Activated CD4-positive, CD25-positive, alpha-beta regulatory T cell (primary cell): Measurements from ENCODE around the gene KIRREL3.

Experiments
- DNase-seq, 4 experiments: peaks; one replicate each; lab custom pipeline; 2025; lab: John Stamatoyannopoulos, UW

The KIRREL3 gene

DNA sequence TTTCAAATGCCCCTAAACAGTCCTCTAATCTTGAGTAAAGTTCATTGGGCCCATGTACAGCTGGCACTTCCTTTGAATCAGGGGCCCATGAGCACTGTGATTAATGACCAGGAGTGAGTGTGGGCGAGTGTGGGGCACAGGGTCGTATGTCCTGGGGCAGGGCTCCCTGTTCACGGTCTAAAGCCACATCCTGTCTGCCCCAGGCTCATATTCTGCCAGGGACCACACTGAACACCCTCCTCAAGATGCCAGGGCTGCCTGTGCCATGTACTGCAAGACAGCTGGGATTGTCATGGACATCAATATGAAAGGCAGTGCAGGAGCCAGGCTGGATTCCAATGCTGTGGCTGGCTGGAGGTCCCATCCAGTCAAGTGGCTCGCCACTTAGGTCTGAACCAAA is 130.5 kb downstream of the KIRREL3 start:
- no peak for DNase-seq

DNA sequence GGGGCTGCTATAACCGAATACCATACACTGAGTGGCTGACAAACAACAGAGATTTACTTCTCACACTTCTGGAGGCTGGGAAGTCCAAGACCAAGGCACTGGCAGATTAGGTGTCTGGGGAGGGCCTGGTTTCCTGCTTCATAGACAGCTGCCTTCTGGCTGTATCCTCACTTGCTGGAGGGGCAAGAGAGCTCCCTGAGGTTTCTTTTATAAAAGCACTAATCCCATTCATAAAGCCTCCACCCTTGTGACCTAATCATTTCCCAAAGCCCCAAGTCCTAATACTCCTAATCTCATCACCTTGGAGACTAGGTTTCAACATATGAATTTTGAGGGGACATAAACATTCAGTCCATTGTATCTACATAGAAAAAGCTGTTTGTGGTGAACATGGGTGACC is 131.8 kb downstream of the KIRREL3 start:
- DNase-seq, result no peak

DNA sequence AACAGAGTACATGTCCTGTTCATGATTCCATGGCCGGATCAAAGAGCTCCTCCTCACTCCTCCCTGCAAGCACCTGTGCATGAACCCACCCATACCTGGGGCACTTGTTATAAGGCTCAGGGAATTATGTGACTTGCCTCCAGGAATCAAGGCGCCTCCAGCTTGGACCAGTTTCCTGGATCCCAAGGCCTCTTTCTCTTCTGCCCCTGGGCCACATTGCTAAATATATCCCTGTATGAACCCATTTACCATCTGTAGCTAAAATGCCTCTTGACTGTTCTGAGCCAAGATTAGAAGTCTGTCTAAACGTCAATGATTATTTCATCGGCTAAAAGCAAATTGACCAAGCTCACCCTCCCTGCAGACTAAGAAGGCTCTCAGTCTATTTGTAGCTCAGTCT is 135.6 kb downstream of the KIRREL3 start:
- no peak for DNase-seq

DNA sequence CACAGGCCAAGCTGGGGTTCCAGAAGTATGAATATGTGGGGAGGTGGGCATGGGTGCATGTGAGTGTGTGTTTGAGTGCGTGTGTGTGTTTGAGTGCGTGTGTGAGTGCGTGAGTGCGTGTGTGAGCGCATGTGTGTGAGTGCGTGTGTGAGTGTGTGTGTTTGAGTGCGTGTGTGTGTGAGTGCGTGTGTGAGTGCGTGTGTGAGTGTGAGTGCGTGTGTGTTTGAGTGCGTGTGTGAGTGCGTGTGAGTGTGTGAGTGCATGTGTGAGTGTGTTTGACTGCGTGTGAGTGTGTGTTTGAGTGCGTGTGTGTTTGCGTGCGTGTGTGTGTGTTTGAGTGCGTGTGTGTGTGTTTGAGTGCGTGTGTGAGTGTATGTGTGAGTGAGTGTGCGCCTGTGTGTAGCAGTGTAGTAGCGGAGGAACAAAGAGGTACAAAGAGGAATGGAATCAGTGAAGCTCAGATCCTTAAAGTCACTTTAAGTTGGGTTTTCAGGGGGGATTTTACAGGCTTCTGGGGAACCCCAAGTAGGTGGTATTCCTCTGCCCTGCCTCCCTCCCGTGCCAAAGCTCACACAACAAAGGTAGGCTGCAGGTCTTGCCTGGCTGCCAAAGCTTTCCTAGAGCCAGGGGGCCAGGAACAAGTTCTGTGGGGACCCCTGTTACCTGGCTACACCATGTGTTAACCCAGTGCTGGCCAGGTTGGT is 137.1 kb downstream of the KIRREL3 start:
- DNase-seq, result no peak

DNA sequence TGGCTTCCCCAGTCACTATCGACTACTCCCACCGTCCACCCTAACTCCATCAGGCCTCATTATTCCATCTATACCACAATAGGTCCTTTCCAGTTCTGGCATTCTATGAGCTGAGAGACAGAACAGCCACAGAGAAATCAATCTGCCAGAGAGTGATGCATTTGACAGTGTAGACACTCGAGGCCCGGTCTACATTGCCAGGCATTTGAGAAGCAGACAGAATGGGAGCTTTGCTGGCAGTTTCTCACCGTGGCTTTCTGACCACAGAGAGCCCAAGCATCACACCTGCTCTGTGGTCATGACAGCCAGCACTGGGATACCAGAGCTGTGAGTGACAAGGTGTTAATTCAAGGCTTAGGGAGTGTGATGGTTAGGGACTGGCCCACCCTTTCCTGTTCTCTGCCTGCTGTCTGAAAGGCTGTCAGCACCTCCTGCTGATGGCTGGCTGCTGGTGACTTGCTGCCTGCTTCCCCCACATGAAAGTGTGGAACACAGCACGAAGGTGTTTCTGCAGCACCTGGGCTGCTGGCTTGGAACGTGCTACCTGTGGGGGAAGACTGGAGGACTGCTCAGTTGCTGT is 137.8 kb downstream of the KIRREL3 start:
- DNase-seq, result no peak

DNA sequence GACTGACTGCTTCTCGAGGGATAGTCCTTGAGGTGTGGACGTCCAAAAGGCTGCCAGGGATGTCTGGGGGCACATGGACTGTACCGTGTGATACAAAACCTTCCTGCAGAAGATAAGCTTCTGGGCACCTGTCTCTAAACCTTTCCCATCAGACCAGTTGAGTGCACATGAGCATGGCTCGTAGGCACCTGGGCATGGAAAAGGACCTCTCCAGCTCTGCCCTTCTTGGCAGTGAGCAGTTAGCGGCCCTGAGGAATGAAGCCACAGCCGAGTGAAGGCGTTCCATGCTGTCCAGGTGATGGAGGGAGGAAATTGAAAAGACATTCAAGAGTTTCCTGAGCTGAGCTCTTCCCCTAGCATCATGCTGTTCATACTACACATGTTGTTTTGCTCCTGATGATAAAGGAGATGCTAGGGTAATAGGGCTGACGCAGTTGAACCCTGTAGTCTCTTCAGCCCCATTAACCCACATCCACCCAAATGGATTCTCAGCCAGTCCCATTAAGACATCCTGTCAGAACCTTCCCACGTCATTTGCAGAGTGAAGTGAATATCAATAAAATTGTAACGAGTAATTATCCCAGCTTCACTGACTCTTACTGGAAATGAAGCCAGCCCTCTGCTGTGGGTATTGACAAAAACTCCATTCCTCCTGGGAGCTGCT is 138.6 kb downstream of the KIRREL3 start:
- no peak for DNase-seq

DNA sequence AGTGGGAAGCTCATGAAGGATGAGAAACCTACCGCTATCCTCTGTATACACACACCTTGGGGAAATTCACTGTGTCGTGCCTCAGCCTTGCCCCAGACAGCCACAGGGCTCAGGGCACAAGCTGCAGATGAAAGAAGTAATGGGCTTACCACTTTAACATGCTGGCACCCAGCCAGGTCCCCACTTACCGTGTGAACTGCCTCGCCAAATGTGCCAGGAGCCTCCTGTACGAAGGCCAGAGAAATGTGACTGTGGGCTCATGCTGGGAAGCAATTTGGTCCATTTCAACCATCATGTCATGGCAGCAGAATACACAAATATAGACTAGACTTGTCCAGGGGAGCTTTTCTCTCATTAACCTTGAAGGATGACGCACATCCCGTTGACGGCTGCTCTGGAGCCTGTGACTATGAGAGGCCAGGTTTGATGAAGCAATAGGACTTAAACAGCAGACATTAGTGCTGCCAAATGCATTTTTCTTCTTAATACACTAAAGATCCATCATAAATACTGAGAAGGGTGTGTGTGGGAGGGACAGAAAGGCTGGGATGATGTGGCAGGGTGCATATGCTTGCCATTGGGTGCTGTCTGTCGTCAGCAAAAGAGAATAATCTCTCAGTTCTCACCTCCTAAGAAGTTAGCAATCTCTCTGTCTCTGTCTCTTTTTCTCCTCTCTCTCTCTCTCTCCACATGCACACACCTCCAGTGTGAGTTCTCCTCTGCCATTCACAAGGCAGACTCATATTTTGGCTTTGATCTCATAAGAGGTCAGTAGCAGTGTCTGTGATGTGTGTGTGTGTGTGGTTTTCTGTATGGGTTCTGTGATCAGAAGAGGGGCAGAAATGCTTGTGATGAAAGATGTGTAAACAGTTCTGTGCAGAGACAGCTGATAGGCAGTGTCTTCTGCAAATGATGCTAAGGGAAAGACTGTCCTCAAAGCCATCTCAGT is 142.4 kb downstream of the KIRREL3 start:
- no peak for DNase-seq

DNA sequence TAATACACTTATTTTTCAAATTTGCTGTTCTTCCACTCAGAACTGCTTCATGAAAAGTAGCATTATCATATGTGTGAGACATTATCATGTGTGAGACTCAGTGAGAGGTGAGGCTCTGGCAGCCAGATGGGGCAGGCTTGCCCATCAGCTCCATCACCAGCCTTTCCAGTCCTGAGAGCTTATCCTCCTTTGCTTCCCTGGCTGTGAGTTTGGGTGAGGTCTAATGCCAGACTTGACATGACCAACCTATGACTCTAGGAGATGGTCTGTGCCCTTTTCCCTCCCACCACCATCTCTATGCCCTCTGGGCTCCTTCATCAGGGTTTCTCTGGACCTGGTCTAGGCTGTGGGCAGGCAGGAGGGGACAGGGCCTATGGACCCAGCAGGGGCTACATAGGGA is 145.0 kb downstream of the KIRREL3 start:
- DNase-seq, result no peak

DNA sequence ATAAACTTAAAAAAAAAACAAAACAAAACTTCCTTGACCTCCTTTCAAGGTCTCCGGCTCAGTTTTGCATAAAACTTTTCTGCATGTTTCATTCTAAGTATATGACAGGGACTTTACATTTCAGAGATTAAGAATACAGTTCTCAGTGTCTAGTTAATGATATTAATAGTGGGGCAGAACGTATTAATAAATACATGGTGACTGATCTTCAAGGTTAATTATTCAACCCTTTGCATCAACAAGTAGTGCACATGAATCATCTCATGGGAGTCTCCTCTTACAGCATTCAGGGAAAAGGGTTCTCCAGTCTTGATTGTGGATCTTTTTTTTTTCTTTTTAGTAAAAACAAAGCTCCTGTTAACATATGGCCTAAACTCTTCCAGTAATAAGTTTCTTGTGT is 146.8 kb downstream of the KIRREL3 start:
- no peak for DNase-seq

DNA sequence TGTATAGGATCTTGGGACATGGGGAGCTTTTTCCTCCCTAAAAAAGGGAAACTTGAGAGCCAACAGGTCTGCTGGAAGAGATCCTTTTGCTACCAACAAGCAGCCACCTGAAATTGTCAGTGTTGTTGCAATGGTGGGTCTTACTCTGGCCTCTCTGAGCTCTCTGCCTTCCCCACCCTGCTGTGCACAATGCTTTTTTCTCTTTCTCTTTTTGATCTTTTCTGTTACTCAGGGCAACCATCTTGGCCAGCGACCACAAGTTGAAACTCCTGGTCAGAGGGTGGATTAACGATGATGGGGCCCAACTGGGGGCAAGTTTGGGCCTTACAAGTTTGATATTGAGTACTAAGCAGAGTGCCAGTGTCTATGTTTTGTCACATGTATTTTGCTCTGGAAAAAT is 155.8 kb downstream of the KIRREL3 start:
- DNase-seq, result no peak

DNA sequence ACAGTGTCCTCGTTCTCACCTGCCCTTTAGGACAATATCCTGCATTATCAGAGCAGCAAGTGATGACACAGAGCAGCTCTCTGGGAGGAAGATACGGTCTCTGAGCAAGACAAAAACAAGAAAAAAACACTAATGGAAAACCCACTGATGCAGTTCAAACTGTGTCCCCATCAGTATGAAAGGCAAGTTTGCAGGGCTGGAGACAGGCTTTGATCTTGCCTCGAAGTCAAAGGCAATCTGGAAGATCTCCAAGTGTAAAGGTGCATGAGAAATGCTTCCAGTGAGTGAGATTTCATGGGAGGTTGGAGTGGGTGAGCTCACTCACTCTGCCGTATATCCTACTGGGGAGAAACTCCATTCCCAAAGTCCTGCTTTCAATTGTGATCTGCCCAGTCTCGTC is 157.5 kb downstream of the KIRREL3 start:
- DNase-seq, result no peak

DNA sequence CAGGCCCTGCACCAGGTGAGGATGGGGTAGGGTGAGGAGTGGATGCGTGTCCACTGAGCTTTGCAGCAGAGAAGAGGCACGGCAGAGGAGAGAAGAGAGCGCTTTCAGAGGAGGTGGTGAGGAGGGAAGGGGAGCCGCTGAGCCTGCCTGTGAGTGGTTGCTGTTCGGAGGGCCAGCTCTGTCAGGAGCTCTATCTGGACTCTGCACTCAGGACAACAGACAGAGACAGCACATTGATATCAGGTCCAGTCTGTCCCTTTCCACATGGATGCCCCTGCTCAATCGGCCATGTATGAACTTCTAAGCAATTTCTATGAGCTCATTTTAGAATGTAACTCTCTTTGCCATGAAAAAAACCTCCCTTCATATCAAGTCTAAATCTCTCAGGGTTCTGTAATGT is 158.6 kb downstream of the KIRREL3 start:
- no peak for DNase-seq

DNA sequence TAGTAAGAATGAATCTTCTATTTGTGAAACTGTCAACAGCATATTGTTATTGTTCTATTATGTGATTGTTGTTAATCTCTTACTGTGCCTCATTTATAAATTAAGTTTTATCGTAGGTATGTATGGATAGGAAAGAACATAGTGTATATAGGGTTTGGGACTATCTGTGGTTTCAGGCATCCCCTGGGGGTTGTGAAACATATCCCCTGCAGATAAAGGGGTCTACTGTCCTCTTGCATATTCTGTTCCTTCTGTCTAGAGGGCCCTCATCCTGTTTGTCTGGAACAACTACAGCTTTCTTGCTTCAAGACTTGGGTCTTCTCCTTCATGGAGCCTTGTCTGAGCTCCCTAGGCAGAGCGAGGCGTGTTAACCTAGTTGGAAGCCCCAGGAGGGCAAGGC is 159.6 kb downstream of the KIRREL3 start:
- no peak for DNase-seq

DNA sequence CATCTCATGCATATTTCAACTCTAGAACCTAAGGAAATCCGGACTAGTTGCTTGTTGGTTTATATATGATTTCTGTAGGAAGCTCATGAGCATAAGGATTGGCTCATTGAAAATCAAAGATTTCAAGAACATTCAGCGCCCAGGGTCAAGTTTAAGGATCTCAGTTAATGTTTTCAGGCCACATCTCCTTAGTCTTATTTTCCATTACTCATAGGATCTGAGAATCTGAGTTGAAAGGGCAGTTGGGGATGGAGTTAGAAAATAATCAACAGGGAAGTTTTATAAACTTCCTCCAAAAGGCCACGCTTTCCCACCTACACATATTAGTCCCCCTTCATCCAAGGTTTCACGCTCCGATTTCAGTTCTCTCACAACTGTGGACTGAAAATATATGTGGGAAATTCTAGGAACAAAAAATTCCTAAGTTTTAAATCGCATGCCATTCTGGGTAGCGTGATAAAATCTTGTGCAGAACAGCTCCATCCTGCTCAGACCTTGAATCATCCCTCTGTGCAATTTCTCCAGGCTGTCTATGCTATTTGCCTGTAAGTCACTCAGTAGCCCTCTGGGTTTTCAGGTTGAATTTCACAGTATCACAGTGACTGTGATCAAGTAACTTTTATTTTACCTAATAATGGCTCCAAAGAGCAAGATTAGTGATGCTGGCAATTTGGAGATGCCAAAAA is 160.2 kb downstream of the KIRREL3 start:
- DNase-seq, result no peak

DNA sequence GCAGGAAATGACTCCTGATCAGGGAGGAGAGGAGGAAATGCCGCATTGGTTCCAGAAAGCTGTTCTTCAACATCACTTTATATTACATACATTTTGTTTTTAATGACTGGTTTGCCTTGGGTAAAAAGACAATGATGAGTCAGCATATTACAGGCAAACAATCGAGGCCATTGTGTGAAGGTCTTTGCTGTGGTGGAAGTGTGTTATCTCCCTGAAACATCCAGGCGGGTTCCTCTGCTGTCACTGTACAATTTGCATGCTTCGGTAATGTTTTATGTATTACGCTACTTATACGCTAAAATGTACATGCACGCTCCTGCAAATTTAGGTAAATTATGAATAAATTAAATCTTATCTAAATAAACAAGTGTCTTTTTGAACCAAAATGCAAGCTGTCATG is 161.1 kb downstream of the KIRREL3 start:
- DNase-seq, result no peak

DNA sequence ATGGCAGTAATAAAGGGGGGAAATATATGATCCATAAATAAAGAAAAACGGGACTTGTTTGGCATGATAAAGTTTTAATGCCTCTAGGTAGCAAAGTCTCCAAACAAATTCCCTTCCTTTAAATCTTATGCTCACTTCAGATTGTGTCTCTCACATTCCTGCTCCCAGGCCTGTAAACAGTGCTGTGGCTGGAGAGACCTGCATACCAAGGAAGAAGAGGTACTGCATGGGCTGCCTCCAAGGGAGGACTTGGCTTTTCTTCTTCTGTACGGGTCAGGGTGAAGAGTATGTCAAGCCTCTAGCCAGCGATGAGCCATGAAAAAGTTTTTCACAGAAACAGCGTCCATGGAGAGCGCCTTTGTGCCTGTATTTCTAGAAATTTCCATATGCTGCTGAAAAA is 161.8 kb downstream of the KIRREL3 start:
- no peak for DNase-seq

DNA sequence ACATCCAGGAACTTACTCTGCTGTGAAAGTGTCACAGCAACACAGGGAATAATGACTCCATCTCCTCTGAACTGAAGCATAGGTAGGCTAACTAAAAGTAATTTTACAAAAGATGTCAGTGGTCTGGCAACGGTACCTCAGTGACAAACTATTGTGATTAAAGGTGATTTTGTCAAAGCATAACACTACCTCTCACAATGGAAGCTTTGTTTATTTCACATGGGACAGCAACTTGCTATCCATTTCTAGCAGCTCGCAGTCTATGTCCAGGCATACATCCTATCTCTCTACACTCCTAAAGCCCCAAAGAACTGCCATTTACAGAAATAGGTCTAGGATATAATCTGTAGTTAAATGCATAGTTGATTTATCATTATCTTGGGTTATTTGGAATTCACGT is 163.0 kb downstream of the KIRREL3 start:
- DNase-seq, result no peak

DNA sequence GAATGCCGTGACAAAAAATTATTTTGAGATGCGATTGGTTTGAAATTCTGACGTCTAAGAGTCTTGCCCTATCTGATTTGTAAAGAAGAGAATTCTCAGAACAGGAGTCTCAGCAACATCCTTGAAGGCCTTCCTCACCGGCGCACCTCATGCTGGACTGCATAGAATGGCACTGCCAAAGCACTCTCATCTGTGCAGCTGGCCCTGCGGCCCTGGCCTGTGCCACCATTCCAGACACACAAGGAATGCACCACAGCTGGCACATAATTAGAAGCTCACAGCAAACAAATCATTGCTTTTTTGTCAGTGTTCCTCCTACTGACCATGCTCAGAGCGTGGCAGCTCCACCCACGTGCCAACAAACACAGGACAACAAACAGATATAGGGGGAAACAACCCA is 166.0 kb downstream of the KIRREL3 start:
- no peak for DNase-seq

DNA sequence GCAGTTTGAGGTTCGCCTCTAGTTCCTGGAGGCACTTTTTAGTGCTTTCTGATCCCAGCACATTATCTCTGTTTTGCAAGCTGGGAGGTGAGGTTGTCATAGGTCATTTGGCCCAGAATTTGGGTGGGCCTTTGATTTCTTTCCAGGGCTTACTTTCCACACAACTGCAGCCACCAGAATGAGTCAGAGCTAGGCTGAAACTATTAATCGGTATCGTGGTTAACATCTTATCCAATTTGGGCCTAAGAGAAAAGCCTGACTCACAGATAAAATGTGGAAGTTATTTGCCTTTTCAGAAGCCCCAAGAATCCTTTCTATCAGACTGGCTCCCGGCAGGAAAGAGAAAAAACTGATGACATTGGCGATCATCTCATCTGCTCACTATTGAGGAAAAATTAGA is 166.4 kb downstream of the KIRREL3 start:
- DNase-seq, result no peak

DNA sequence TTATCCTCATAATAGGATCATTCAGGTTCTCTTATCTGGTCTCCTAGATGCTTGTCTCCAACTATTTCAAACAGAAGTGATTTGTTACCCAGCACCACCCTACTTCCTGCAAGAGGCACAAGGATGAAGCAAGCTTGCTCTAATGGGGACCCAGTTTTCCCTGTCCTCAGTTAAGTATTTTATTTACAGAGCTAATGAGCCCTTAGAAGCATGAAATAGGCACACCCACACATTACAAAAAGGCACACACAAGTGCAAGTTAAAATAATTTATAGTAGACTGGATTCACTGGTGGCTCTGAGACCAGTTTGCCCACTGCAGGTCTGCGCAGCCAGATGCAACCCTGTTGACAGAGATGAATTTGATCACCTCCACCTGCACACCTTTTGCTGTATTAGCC is 167.5 kb downstream of the KIRREL3 start:
- DNase-seq, result no peak

DNA sequence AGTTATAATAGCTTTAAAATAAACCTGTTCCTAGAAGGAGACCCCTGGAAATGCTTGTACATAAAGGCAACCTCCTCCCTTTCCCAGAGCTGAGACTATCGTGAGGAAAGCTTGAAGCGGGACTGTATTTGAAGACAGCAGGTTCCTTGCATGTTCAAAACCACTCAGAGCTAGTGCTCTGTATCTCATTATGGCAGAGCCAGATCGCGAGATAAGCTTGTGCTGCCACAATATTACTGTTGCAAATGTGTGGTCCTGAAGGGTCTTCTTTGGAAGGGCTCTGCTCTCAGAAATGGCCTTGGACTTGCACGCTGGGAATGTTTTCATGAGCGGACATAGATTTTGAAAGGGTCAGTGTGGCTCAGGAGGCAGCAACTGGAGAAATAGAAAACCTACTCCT is 168.2 kb downstream of the KIRREL3 start:
- DNase-seq, result no peak

DNA sequence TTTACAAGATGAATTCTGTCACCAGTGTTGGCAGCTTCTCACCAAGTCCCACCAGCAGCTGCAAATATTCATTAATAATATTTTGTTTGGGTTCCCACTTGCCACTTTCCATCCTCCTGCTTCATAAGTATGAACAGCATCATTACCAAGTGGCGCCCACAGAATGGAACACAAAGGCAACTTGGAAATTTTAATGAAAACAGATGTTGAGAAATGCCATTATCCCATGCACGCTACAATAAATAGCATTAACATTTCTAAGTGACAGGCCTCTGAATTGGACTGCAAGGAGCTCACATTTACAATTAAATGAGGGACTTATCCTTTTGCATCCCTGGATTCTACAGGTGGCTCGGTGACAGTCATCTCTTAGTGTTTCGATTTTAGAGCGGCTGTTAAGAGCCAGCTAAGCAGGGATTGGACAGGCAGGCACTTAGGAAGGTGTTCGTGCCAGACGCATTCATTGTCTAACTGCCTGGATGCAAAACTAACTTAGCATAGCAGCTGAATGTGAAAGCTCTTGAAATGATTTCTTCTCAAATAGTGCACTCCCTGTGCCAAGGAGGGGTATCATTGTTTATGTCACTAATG is 170.3 kb downstream of the KIRREL3 start:
- no peak for DNase-seq
